GM19455 (cell line): ENCODE results near the gene NIPA2.

Experiments used
- ATAC-seq: cut with Tn5 transposase; IDR thresholded peaks from one replicate; pipeline ENCODE4 v1.9.1; 2021; ENCODE audit not compliant: unreplicated experiment

Gene NIPA2

DNA sequence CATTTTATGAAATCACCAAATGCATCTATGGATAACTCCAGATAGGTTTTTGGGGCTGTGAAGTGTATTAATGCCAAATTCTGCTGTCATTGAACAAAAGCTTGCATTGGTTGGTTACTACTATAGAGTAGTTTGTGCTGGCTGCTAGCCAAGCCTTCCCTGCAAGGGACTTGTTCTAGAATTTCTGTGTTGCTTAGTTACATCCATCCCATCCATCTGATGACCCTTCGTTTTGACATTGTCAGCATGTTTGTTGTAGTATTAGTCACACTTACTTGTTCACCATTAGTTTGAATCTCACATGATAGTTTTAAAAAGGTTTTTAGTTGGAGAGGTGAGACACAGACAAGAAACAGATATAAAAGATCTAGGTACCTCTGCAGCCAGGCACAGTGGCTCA, 7.0 kb upstream of the NIPA2 start:
- no peak for ATAC-seq

DNA sequence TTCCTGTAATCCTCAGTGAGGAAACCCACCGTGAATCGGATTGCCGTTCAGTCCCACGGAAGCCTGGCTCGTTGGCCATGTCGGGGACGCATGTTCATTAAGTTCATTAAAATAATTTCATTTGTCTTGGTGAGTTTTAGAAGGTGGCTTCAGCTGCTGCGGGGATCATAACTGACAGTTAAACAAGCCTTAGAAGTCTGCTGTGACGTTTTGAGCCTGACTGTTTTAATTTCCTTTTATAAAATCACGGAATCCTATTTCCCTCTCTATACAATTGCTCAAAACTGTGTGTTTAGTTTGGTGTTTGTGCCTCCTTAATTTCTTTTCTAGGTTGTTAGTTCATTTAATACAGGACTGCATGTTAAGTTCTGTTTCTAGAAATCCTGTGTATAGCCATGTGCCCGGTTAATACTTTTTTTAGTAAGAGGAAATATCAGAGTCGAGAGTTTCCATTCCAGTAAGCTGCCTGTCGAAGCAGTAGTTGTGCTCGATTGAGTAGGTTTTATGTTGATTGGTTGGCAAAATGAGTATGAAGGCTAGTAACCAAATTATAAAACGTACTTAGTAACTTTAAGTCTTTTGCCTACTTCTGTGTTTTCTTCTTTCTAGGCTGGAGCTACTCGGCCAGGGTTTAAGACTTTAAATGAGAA, 705 bp downstream of the NIPA2 start:
- no peak for ATAC-seq

DNA sequence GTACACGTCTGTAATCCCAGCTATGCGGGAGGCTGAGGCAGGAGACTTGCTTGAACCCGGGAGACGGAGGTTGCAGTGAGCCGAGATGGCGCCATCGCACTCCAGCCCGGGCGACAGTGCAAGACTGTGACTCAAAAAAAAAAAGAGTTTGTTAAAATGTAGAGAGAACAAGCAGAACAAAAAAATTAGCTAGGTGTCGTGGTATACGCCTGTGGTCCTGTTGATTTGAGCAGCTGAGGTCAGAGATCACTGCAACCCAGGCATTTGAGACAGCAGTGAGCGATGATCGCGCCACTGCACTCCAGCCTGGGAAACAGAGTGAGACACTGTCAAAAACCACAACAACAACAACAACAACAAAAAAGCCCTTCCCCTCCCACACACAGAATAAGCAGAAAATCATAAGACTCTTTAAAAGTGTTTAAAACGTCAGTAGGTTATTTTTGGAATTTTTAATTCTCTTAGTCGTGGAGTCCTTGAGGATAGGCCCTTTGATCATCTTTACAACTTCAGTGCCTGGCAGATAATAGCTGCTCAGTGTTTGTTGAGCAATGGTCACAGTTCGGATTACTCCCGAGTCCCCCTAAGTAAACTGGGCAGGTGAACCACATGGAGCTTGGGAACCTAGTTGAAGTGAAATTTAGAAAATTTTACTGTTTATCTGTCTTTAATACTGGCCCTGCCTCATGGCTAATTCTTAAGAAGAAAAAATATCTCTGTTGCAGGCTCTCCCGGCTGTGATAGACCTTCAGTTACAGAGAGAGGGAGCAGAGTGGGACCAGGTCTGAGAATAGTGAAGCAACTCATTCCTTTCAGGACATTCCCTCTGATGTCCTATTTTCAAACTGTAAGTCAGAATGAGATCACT, 6.2 kb downstream of the NIPA2 start:
- no peak for ATAC-seq

DNA sequence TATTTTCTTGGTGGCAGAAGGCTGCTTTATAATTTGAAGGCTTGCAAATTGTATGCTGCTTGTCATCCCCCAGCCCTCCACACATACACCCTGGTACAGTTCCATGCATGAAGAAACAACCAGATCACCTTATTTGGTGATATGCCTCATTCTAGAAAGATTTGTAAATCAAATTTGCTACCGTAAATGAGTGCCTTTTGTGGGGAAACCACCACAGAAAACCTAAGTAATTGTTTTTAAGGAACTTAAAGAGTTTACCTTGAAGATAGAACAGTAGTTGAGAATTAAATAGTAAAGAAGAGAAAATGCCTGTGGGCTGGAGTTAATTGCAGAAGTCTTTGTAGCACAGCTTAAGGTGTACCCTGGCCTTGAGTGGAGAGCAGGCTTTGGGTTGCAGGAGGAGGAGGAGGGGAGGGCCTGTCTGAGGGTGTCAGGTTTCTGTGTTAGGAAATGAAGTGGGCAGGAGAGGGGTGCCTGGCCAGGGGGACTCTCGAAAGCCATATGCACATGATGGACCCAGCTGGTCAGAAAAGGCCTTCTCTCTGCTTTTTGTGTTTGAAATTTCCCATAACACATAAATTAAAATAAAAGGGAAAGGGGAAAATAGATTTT, 6.9 kb downstream of the NIPA2 start:
- ATAC-seq, result no peak

DNA sequence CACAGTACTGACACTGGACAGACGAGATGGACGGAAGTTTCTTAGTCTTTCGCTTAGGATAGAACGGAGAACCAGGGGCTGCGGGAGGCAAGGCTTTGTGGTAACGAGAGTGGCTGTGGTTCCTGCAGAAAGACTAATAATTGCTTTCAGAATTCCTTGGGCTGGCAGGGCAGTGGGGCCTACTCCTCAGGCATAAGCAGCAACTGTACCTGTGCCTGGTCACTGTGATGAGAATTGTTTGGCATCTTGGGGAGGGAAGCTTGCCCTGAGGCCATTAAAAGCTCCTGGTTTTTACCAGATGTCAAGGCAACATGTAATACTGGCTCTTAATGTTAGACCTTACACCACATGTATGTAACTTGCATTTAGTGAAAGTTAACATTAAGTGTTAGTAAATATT, 7.6 kb downstream of the NIPA2 start:
- no peak for ATAC-seq

DNA sequence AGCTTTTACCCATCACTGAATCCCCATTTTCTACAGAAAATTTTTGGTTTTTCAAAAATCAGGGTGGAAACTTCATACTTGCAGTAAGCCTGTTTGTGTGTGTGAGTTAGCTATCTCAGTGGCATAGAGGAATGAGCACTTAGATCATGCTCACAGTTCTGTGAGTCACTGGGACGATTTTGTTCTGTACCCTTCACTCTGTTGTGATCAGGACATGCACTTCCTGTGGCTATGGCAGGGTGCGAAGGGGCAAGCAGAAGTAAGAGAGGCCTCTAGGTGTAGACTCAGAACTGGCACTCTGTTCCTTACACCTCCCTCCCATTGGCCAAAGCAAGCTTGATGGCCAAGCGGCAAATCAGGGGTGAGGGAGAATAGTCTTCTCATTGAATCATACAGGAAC, 11.6 kb downstream of the NIPA2 start:
- ATAC-seq, result no peak

DNA sequence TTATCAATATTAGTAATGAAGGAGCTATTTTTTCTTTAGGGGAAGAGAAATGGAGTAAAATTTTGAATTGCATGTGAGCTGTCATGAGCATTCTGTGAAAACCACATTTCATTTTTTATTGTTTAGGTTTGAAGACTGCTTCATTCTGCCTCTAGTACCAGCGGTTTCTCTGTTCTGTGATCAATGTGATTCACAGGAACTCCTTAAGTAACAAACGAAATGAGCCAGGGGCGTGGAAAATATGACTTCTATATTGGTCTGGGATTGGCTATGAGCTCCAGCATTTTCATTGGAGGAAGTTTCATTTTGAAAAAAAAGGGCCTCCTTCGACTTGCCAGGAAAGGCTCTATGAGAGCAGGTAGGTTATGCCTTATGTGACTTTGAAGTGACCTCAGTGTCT, 13.0 kb downstream of the NIPA2 start:
- ATAC-seq, result no peak

DNA sequence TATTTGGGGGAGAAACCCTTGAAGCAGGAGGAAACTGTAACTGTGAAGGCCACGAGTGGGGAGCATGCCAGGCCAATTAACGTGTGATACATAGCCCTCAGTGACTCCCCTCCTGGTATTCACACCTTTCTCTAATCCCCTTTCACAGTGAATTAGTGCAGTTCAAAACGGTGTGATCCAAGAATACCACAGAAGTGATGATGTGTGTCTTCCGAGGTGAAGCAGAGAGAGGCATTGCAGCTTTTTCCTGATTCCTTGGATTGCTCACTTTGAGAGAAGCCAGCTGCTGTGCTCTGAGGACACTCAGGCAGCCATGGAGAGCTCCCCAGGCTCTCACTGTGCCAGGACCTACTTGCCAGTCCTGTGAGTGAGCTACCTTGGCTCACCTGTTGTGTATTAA, 17.3 kb downstream of the NIPA2 start:
- ATAC-seq, result no peak

DNA sequence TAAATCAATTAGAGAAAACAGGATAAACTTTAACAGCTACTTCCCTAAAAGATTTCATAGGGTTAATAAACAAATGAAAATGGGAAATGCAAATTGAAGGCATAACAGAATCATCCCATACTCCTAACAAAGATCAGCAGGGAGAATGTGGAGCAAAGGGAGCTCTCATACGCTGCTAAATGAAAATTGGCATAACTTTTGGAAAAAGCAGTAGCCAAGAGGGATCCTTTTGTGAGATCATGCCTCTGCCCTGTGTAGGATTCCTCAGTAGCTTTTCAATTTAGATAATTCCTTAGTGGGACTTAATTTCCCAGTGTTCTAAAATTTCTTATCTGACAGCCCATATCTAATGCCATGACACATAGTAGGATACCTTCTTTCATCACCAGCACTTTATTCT, 18.2 kb downstream of the NIPA2 start:
- no peak for ATAC-seq

DNA sequence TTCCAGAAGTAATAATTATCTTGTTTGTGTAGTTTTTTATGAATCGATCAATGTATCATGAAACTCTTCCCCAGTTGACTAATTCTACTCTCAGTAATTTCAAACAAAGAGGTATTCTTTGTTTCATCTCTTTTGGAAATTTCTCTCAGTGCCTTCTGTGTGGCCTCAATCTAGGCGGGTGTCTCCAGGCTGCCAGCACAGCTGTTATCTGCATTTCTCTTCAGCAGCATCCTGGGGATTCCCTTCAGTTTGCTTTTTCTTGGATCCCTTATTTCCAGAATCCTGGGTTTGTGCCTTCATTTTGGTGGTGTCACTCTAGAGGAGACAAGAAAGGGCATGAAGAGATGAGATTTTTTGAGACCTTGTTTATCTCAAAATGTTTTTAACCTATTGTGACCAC, 22.7 kb downstream of the NIPA2 start:
- no peak for ATAC-seq

DNA sequence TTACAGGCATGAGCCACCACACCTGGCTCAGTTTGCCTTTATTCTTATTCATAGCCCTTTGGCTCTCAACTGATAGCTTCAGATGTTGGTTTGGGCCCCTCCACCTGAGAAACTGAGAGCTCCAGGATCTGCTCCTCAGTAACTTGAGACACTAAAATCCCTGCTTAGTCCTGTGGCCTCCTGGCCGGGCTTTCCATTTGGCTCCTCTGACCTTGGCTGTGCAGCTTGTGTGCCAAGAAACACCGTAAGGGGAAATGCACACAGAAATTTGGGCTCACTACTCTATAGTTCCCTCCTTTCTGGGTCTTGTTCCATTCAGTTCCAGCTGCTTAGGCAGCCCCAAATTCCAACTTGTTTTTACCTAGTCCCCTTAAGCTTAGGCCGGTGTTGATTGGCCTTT, 24.9 kb downstream of the NIPA2 start:
- no peak for ATAC-seq

DNA sequence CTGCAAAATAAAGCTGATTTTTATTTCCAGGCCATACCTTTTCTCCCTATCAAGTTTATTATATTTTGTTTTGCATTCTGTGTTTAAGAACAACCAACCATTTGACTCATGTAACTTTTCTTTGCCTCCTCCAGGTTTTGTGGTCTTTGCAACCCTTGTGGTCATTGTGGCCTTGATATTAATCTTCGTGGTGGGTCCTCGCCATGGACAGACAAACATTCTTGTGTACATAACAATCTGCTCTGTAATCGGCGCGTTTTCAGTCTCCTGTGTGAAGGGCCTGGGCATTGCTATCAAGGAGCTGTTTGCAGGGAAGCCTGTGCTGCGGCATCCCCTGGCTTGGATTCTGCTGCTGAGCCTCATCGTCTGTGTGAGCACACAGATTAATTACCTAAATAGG, 27.6 kb downstream of the NIPA2 start:
- no peak for ATAC-seq

DNA sequence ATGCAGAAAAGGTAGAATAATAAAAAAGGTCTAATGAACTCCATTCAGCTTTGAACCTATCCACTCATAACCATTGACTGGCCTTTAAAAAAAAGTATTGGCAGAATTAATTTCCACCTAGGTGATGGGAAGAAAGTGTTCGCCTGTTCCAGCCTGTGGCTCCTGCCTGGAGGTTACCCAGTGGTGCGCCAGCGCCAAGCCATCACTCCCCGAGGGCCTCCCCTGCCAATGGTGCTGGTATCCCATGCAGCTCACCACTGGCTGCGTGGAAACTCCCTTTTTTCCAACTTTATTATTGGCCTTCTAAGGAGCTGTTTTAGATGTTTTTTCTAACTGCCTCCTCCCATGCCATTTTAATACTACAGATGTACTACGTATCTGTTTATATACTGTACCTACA, 29.4 kb downstream of the NIPA2 start:
- ATAC-seq, result no peak

DNA sequence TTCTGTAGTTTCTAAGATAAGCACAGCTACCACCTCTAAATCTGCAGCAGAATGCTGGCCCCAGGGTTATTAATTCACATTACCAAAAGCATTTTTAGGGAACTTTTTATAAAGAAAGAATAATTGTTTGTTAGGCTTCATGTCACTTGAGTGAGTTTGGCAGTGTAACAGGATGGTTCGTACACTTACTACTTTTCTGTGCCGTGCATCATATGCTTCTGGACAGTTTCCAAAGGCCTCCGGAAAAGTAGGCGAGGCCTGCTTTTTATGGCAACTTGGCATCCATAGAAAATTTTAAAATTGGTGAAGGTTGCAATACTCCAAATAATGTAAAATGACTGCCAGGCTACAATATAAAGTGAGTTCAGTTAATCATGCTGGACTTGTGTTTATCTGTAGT, 30.0 kb downstream of the NIPA2 start:
- ATAC-seq, result no peak

DNA sequence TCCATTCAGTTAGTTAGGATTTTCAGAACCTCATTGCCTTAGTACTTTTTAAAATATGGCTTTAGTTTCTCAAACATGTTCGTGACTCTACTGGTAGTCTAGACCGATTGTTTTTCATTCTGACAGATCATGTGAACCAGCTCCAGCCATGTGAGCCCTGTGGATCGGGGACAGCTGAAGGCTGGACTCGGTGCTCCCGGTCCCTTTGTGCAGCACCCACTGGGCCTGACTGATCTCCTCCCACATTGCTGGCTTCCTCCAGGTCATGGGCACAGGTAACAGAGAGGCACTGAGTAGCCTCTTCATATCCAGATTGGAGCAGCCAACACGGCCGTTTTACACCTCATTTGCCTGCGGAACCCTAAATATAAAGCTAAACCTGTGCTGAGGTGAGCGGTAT, 30.5 kb downstream of the NIPA2 start:
- no peak for ATAC-seq

DNA sequence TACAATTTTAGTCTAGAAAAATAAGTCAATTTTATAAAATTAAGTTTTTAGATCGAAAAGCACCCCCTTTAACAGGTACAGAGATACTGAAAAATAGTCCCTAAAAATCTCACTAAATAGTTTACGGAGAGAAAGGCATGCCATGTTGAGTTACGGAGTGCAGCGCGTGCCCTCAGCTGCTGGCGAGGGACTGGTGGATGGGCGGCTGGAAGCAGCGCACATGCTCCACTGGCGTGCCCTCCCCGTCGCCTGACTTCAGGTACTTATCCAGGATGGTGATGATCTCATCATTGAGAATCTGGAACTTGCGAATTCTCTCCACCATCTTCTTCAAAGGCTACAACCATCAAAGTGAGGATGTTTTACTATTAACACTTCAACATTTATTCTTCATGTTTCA, 31.4 kb downstream of the NIPA2 start:
- no peak for ATAC-seq

DNA sequence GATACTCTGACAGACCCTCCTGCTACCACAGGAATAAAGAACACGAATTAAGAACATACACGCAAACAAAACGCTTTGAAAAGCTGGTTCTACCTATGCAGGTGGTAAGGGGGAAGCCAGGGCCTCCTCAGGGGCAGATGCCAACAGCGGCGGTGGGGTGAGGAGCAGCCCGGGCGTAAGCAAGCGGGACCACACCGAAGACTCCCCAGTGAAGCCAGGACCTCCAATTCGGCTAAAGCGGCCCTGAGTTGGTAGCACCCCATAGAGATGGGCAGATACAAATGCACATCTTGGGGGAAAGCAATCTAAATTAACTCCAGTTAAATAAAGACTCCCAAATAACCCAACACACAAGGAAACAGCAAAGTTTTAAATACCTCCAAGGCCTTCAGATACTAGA, 32.4 kb downstream of the NIPA2 start:
- ATAC-seq, result no peak

DNA sequence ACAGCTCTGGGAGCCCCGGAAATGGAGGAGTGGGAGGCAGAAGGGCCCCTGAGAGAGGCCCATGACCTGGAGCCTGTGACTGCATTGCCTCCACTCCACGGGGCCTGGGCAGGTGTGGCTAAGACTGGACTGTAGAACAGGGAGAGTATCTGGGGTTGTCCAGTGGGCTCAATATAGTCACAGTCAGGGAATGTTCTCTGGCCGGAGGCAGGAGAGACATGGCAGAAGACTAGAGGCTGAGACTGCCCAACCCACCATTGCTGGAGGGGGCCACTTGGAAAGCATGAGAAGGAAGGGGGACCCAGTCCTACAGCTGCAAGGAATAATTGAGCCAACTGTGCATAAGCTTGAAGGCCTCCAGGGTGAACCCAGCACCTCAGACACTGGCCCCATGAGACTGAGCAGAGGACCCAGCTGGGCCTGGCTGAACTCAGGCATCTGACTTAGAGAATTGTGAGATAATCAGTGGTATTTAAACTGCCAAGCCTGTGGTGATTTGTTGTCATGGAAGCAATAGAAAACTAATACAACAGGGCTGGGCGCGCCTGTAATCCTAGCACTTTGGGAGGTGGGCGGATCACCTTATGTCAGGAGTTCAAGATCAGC, 33.1 kb downstream of the NIPA2 start:
- no peak for ATAC-seq

DNA sequence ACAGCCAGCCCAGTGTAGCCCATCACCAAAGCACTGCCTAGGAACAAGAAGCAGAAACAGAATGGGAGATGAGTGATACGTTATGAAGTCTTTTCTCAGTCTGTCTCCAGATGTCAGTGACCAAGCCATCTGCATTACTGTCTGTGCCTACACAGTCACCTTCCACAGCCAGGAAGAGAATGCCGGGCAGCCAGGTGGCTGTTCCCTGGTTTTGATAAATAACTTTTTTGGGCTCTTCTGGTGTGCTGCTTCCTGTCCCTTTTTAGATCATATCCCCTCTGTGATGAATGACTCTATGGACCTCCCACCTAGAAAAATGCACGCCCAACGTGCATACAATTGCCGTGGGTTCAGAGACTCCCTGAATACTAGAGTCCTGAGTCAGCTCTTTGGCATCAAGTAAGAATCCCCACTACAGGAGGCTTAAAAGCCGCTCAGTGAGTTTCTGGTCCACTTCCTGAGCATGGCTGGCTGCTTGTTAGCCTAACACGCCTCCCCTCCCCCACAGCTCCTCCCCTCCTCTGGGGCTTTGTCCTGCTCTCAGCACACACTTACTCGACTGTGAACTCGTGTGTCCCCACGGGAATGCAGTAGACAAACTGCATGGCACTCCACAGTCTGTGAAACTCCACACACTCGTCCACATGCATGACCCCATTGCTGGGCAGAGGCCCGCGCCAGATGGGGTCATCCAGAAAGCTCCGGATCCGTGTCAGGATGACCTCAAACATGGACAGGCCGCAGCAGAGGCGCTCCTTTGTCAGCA, 34.7 kb downstream of the NIPA2 start:
- ATAC-seq, result no peak

DNA sequence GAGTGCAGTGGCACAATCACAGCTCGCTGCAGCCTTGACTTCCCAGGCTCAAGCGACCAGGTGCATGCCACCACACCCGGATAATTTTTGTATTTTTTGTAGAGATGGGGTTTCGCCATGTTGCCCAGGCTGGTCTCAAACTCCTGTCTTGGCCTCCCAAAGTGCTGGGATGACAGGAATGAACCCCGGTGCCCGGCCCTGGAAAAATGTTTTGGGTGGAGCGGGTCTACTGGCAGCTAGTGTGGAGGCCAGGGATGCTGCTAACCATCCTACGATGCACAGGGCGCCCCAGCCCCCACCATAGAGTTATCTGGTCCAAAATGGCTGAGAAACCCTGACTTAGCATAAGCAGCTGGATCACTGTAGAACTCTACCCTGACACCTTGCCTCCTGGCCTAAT, 35.4 kb downstream of the NIPA2 start:
- no peak for ATAC-seq

DNA sequence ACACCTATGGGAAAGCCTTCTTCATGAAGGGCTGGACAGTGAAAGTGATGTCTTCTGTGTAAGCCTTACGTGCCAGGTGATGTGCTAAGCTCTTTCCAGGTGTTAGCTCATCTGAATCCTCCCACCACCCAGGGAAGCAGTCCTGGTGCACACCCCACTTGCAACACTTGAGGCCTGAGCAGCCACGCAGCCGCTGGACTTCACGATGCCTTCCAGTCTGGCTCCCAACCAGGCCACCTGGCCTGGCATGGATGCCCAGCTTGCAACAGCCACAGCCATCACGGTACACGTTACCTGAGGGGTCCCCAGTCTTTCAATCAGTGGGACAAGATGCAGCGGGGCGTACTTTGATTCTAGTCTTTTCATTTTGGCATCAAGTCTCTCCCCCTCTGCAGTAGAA, 35.8 kb downstream of the NIPA2 start:
- no peak for ATAC-seq
